Bronchial epithelial cell (primary cell): ENCODE measurements around the gene GAS2. TPM values are rescaled to one million over a fixed set of nuclear protein-coding genes. Genes with fewer than 3 reads are reported as not detected.

Experiments used
- DNase-seq: peaks from one replicate; pipeline ENCODE4 v3.0.0-alpha.2; 2010; ENCODE audit warnings: low read depth
- FAIRE-seq: peaks from 2 replicates; lab custom pipeline; 2011; peaks lifted over from hg19 to GRCh38; lab: Jason Lieb, UNC
- H3K27me3 ChIP-seq: 2 replicates; pipeline ENCODE4 v1.5.1; 2011; ENCODE audit warnings: low read length; ENCODE audit not compliant: control insufficient read depth, insufficient read depth
- H3K36me3 ChIP-seq: 2 replicates; pipeline ENCODE4 v1.5.1; 2011; ENCODE audit warnings: low read length; ENCODE audit not compliant: control insufficient read depth, insufficient read depth
- H3K4me3 ChIP-seq: 2 replicates; pipeline ENCODE4 v1.5.1; 2011; ENCODE audit warnings: mild to moderate bottlenecking, low read depth, low read length, control low read depth
- CTCF ChIP-seq: IDR thresholded peaks from 2 replicates; pipeline ENCODE4 v1.5.1; 2011; ENCODE audit warnings: mild to moderate bottlenecking, moderate library complexity, low read length, control low read depth, inconsistent platforms; ENCODE audit not compliant: insufficient read depth, severe bottlenecking
- total RNA-seq: library from RNA; depleted of rRNA; stranded (reverse); fragments of >200 nt; gene quantifications from 2 replicates; pipeline ENCODE4 v1.2.1, GENCODE V29; 2014

GAS2 gene
- total RNA-seq, 1 donor from 2014 or later = 1.1 TPM

GRCh38 chr11:22797047-22797446, 130.6 kb downstream of the GAS2 start:
- TF ChIP-seq CTCF = no peak
- no peak for DNase-seq
- Histone ChIP-seq H3K36me3 (no peaks in the 10 kb centered on the region), H3K4me3 (no peak overlapping the region), H3K27me3 (no peaks in the 10 kb centered on the region)
- FAIRE-seq = no peak

GRCh38 chr11:22798901-22799300, 132.5 kb downstream of the GAS2 start:
- DNase-seq = no peak
- Histone ChIP-seq H3K4me3 (no peak overlapping the region), H3K36me3 (no peaks in the 10 kb centered on the region), H3K27me3 (no peaks in the 10 kb centered on the region)
- no peak for TF ChIP-seq CTCF
- no peak for FAIRE-seq

GRCh38 chr11:22800482-22800881, 134.1 kb downstream of the GAS2 start:
- DNase-seq = no peak
- Histone ChIP-seq H3K4me3 (no peak overlapping the region), H3K36me3 (no peaks in the 10 kb centered on the region), H3K27me3 (peaks cover 2% of the 10 kb centered on the region)
- TF ChIP-seq CTCF = no peak
- FAIRE-seq = no peak

GRCh38 chr11:22802861-22803260, 136.4 kb downstream of the GAS2 start:
- DNase-seq = no peak
- FAIRE-seq = no peak

GRCh38 chr11:22807391-22807790, 141.0 kb downstream of the GAS2 start:
- no peaks in the 10 kb centered on the region for H3K36me3 ChIP-seq
- H3K4me3 ChIP-seq = no peak overlapping the region
- FAIRE-seq (no peak), DNase-seq (no peak)
- H3K27me3 ChIP-seq = peaks cover 2% of the 10 kb centered on the region
- TF ChIP-seq CTCF = no peak

More at GRCh38 chr11:22802861-22803260, 136.4 kb downstream of the GAS2 start:
- no peaks in the 10 kb centered on the region for H3K36me3 ChIP-seq
- H3K4me3 ChIP-seq = no peak overlapping the region
- peaks cover 2% of the 10 kb centered on the region for H3K27me3 ChIP-seq
- no peak for TF ChIP-seq CTCF

GRCh38 chr11:22807855-22808570, 141.6 kb downstream of the GAS2 start:
- TF ChIP-seq CTCF = no peak
- DNase-seq (peak; percentile 68), FAIRE-seq (no peak)
- Histone ChIP-seq H3K27me3 (peaks cover 2% of the 10 kb centered on the region), H3K4me3 (no peak overlapping the region), H3K36me3 (no peaks in the 10 kb centered on the region)
